ENCODE data around the gene CRLF1. TPM values are rescaled to one million over a fixed set of nuclear protein-coding genes. Genes with fewer than 3 reads are reported as not detected.

Gene CRLF1
- total RNA-seq, 1 donor from 2014 or later, result 17.0 TPM

- peaks cover 14% of the 10 kb centered on the region for H3K4me1 Mint-ChIP-seq (ENCODE audit: unreplicated experiment)
- peak overlapping the region; percentile 70 for H3K27ac Mint-ChIP-seq (ENCODE audit: unreplicated experiment)
- DNase-seq (ENCODE audit: extremely low spot score, unreplicated experiment), result peak; percentile 100
- H3K27me3 Mint-ChIP-seq (ENCODE audit: unreplicated experiment), result peaks cover 5% of the 10 kb centered on the region
- TF ChIP-seq, protein P1, sequence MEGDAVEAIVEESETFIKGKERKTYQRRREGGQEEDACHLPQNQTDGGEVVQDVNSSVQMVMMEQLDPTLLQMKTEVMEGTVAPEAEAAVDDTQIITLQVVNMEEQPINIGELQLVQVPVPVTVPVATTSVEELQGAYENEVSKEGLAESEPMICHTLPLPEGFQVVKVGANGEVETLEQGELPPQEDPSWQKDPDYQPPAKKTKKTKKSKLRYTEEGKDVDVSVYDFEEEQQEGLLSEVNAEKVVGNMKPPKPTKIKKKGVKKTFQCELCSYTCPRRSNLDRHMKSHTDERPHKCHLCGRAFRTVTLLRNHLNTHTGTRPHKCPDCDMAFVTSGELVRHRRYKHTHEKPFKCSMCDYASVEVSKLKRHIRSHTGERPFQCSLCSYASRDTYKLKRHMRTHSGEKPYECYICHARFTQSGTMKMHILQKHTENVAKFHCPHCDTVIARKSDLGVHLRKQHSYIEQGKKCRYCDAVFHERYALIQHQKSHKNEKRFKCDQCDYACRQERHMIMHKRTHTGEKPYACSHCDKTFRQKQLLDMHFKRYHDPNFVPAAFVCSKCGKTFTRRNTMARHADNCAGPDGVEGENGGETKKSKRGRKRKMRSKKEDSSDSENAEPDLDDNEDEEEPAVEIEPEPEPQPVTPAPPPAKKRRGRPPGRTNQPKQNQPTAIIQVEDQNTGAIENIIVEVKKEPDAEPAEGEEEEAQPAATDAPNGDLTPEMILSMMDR (IDR thresholded peaks at IDR 0.05), result no peak
- H3K9me3 Mint-ChIP-seq (ENCODE audit: unreplicated experiment), result no peaks in the 10 kb centered on the region
- H3K36me3 Mint-ChIP-seq (ENCODE audit: unreplicated experiment), result no peaks in the 10 kb centered on the region
- peak overlapping the region; percentile 82 for H3K4me3 Mint-ChIP-seq (ENCODE audit: unreplicated experiment)
Observed at GRCh38 chr19:18636183-18636968, 29.8 kb upstream of the CRLF1 start.

DNA sequence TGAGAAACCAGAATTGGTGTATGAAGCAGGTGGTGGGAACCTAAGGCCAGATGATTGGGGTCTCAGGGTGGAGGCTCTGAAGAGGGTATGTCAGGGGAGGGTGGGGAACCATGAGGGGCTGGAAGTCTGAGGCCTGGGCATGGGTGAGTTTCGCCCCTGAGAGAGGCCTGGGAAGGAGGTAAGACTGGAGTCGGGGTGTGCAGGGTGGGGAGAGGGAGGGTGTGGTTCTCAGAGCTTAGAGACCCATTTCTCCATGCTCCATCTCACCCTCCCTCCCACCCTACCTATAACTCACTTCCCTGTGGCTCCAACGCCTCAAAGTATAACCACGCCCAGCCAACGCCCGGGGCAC is 29.2 kb upstream of the CRLF1 start:
- Mint-ChIP-seq H3K9me3 (ENCODE audit: unreplicated experiment) (no peaks in the 10 kb centered on the region), H3K27ac (ENCODE audit: unreplicated experiment) (no peak overlapping the region), H3K27me3 (ENCODE audit: unreplicated experiment) (peaks cover 5% of the 10 kb centered on the region), H3K4me1 (ENCODE audit: unreplicated experiment) (peaks cover 14% of the 10 kb centered on the region), H3K4me3 (ENCODE audit: unreplicated experiment) (peak overlapping the region; percentile 82), H3K36me3 (ENCODE audit: unreplicated experiment) (no peaks in the 10 kb centered on the region)
- no peak for DNase-seq (ENCODE audit: extremely low spot score, unreplicated experiment)
- TF ChIP-seq, protein P1 (IDR thresholded peaks at IDR 0.05), result no peak

- TF ChIP-seq, protein P1 (IDR thresholded peaks at IDR 0.05), result no peak
- Mint-ChIP-seq H3K9me3 (ENCODE audit: unreplicated experiment) (no peaks in the 10 kb centered on the region), H3K4me1 (ENCODE audit: unreplicated experiment) (peaks cover 13% of the 10 kb centered on the region), H3K27me3 (ENCODE audit: unreplicated experiment) (peaks cover 5% of the 10 kb centered on the region), H3K27ac (ENCODE audit: unreplicated experiment) (no peak overlapping the region), H3K36me3 (ENCODE audit: unreplicated experiment) (no peaks in the 10 kb centered on the region), H3K4me3 (ENCODE audit: unreplicated experiment) (no peak overlapping the region)
- no peak for DNase-seq (ENCODE audit: extremely low spot score, unreplicated experiment)
Observed at GRCh38 chr19:18634612-18635297, 28.2 kb upstream of the CRLF1 start.

- TF ChIP-seq, protein P1 (IDR thresholded peaks at IDR 0.05), result no peak
- Mint-ChIP-seq H3K4me3 (ENCODE audit: unreplicated experiment) (no peak overlapping the region), H3K27ac (ENCODE audit: unreplicated experiment) (no peak overlapping the region), H3K27me3 (ENCODE audit: unreplicated experiment) (peaks cover 8% of the 10 kb centered on the region), H3K9me3 (ENCODE audit: unreplicated experiment) (no peaks in the 10 kb centered on the region), H3K4me1 (ENCODE audit: unreplicated experiment) (peaks cover 10% of the 10 kb centered on the region), H3K36me3 (ENCODE audit: unreplicated experiment) (no peaks in the 10 kb centered on the region)
- no peak for DNase-seq (ENCODE audit: extremely low spot score, unreplicated experiment)
Observed at GRCh38 chr19:18633321-18633720, 26.7 kb upstream of the CRLF1 start.

Measured in osteocyte (in vitro differentiated cells).